GM12878 (cell line): ENCODE data around the gene RHEBL1. TPM values are rescaled to one million over a fixed set of nuclear protein-coding genes. Genes with fewer than 3 reads are reported as not detected.
A peak's percentile ranks its signal among the peaks of the same experiment; 100 is the strongest.

Experiments used
- ASH2L ChIP-seq: fragments of 300-600, 200-600 bp; sonication (generic); IDR thresholded peaks from 2 replicates; pipeline ENCODE4 v1.6.1; 2017; ENCODE audit warnings: low read depth, mild to moderate bottlenecking, borderline replicate concordance
- CREB1 ChIP-seq: IDR thresholded peaks from 2 replicates; pipeline ENCODE4 v1.6.1; 2012; ENCODE audit warnings: low read depth, mild to moderate bottlenecking, inconsistent platforms
- MTA3 ChIP-seq: IDR thresholded peaks from 2 replicates; pipeline ENCODE4 v1.6.1; 2012; ENCODE audit warnings: low read length, inconsistent platforms, borderline replicate concordance
- MXI1 ChIP-seq: fragments of 150-350 bp; IDR thresholded peaks from 2 replicates; pipeline ENCODE4 v1.6.1; 2011; ENCODE audit warnings: low read depth, mild to moderate bottlenecking, inconsistent platforms, low read length, improper control_type of control experiment
- MYB ChIP-seq: fragments of 150-350 bp; IDR thresholded peaks from 2 replicates; pipeline ENCODE4 v1.6.1; 2014; ENCODE audit warnings: mild to moderate bottlenecking, low read depth, low read length, borderline replicate concordance
- MYC ChIP-seq: IDR thresholded peaks from 2 replicates; pipeline ENCODE4 v1.6.1; 2011; ENCODE audit warnings: mild to moderate bottlenecking, low read length, moderate library complexity, inconsistent platforms; ENCODE audit not compliant: insufficient read depth, insufficient replicate concordance, insufficient read length, severe bottlenecking
- NFXL1 ChIP-seq: fragments of 450-650 bp; IDR thresholded peaks from 2 replicates; pipeline ENCODE4 v1.6.1; 2017; ENCODE audit warnings: antibody characterized with exemption, mild to moderate bottlenecking, borderline replicate concordance
- NFYA ChIP-seq: IDR thresholded peaks from 2 replicates; pipeline ENCODE4 v1.6.1; 2011; ENCODE audit warnings: low read depth, mild to moderate bottlenecking, low read length, improper control_type of control experiment, borderline replicate concordance
- SMAD1 ChIP-seq: fragments of 450-650 bp; IDR thresholded peaks from 2 replicates; pipeline ENCODE4 v1.6.1; 2018; ENCODE audit warnings: mild to moderate bottlenecking, low read depth; ENCODE audit not compliant: partially characterized antibody
- SP1 ChIP-seq: IDR thresholded peaks from one replicate; pipeline ENCODE4 v1.6.1; 2011; ENCODE audit warnings: low read depth, low read length
- SREBF1 ChIP-seq: IDR thresholded peaks from 2 replicates; pipeline ENCODE4 v1.6.1; 2012; ENCODE audit warnings: mild to moderate bottlenecking, low read length
- SRF ChIP-seq, 2 experiments: IDR thresholded peaks; 2 replicates each; pipeline ENCODE4 v1.6.1; 2011; ENCODE audit warnings: low read depth in 2 of 2, low read length in 2 of 2, mild to moderate bottlenecking in 1 of 2, moderate library complexity in 1 of 2
- polyA plus RNA-seq, 11 experiments: library from polyadenylated mRNA; depleted of rRNA in 4 of 11; unstranded in 6 of 11; stranded (reverse) in 5 of 11; fragments of >200 nt; fragmentation: Nextera tagmentation in 4 of 11; fragmentation: Illumina TruSeq in 1 of 11; extraction: Ambion mirVana in 4 of 11; extraction: Trizol in 1 of 11; gene quantifications; 1 replicate in 1 of 11; 2 replicates in 10 of 11; pipeline versions ENCODE4 v1.2.1 to v1.2.3, GENCODE V29; 2011 to 2016; ENCODE audit warnings: inconsistent platforms in 2 of 11, missing spikeins in 2 of 11, low read depth in 1 of 11
- total RNA-seq, 4 experiments: library from RNA; depleted of rRNA in 3 of 4; stranded (reverse); fragments of >200 nt in 3 of 4; fragmentation: Illumina TruSeq in 1 of 4; extraction: Trizol in 1 of 4; gene quantifications; 2 replicates each; pipeline versions ENCODE4 v1.2.1 to v1.2.3, GENCODE V29; 2013 to 2021
- TF ChIP-seq, protein P1 (sequence below): fragments of 450-650 bp; IDR thresholded peaks from 2 replicates; pipeline ENCODE4 v1.6.1; 2017; ENCODE audit warnings: mild to moderate bottlenecking, low read depth, inconsistent platforms; ENCODE audit not compliant: poor library complexity, severe bottlenecking
- TF ChIP-seq, protein P2 (sequence below): fragments of 450-650 bp; formaldehyde crosslinking; IDR thresholded peaks from 2 replicates; pipeline ENCODE4 v1.4.0; 2022; ENCODE audit warnings: mild to moderate bottlenecking, moderate library complexity
- TF ChIP-seq, protein P3 (sequence below): fragments of 150-350 bp; IDR thresholded peaks from 2 replicates; pipeline ENCODE4 v1.6.1; 2014; ENCODE audit warnings: mild to moderate bottlenecking, low read depth, low read length
- TF ChIP-seq, protein P4 (sequence below): fragments of 450-650 bp; IDR thresholded peaks from 2 replicates; pipeline ENCODE4 v1.6.1; 2014; ENCODE audit warnings: mild to moderate bottlenecking
- TF ChIP-seq, protein P5 (sequence below): IDR thresholded peaks from 2 replicates; pipeline ENCODE4 v1.6.1; 2011; ENCODE audit warnings: borderline replicate concordance, low read depth, mild to moderate bottlenecking, moderate library complexity, mixed read lengths, low read length; ENCODE audit not compliant: insufficient read depth; ENCODE audit errors: extremely low read length
- TF ChIP-seq, protein P6 (sequence below): IDR thresholded peaks from 2 replicates; pipeline ENCODE4 v1.6.1; 2012; ENCODE audit warnings: low read depth, low read length, improper control_type of control experiment

RHEBL1 gene
- total and polyA plus RNA-seq, 10 of the 15 experiments (the other 5 are each of a cell fraction or from before 2014, with no cell fraction given): 5.9 to 18.7 (median 12.0) TPM

DNA sequence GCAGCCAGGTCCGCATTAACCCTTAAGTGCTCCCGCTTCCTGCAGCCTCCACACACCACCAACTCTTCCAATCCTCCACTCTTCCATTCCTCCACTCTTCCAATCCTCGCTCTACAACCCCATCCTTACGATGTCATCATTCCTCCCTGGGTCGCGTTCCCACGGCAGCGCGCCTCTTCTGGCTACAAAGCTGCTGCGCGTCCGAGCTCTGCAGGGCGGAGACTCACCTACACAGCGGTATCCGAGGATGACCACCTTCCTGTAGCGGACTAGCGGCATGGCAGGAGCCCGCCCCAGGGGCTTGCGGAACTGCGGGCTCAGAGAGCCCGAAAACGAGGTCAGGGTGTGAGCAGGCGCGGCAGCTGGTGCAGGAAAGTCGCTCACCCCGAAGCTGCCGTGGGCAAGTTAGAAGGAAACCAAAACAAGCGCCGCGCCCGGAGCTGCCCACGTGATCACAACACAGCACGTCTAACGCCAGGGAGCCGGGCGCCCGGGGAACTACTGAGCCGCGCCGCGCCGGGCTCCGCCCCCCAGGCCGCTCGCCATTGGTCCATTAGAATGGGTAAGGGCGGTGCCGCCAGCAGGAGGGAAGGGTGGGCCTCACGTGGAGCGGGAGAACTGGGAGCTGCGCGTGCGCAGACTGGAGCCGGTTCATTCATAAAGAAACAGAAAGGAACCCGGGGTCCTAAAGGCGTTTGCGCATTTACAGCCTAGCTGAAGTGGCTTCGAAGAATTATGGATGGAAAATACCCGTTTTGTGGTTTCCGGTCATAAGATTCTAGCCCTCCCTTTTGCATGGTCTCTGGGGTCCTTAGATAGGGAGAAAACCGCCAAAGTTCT, at the start of gene RHEBL1 (continued):
- TF ChIP-seq, protein P1, sequence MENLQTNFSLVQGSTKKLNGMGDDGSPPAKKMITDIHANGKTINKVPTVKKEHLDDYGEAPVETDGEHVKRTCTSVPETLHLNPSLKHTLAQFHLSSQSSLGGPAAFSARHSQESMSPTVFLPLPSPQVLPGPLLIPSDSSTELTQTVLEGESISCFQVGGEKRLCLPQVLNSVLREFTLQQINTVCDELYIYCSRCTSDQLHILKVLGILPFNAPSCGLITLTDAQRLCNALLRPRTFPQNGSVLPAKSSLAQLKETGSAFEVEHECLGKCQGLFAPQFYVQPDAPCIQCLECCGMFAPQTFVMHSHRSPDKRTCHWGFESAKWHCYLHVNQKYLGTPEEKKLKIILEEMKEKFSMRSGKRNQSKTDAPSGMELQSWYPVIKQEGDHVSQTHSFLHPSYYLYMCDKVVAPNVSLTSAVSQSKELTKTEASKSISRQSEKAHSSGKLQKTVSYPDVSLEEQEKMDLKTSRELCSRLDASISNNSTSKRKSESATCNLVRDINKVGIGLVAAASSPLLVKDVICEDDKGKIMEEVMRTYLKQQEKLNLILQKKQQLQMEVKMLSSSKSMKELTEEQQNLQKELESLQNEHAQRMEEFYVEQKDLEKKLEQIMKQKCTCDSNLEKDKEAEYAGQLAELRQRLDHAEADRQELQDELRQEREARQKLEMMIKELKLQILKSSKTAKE: peak; percentile 68
- TF ChIP-seq SP1 (peak; percentile 75), MYB (no peak), MXI1 (peak; percentile 95), MYC (peak; percentile 28), CREB1 (peak; percentile 53; the same call in 1 of the 2 replicates), ASH2L (peak; percentile 99; the same call in 1 of the 2 replicates), SREBF1 (no peak), NFXL1 (no peak), NFYA (no peak), MTA3 (no peak), SRF (IDR thresholded peaks at IDR 0.05; ENCODE audit: low read depth in 2 of 2, low read length in 2 of 2) (no peak), SMAD1 (no peak)
- TF ChIP-seq, protein P2, sequence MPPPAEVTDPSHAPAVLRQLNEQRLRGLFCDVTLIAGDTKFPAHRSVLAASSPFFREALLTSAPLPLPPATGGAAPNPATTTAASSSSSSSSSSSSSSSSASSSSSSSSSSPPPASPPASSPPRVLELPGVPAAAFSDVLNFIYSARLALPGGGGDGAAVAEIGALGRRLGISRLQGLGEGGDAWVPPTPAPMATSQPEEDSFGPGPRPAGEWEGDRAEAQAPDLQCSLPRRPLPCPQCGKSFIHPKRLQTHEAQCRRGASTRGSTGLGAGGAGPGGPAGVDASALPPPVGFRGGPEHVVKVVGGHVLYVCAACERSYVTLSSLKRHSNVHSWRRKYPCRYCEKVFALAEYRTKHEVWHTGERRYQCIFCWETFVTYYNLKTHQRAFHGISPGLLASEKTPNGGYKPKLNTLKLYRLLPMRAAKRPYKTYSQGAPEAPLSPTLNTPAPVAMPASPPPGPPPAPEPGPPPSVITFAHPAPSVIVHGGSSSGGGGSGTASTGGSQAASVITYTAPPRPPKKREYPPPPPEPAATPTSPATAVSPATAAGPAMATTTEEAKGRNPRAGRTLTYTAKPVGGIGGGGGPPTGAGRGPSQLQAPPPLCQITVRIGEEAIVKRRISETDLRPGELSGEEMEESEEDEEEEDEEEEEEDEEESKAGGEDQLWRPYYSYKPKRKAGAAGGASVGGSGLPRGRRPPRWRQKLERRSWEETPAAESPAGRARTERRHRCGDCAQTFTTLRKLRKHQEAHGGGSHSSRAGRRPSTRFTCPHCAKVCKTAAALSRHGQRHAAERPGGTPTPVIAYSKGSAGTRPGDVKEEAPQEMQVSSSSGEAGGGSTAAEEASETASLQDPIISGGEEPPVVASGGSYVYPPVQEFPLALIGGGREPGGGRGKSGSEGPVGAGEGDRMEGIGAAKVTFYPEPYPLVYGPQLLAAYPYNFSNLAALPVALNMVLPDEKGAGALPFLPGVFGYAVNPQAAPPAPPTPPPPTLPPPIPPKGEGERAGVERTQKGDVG (CRISPR knock-in tag): no peak
- TF ChIP-seq, protein P3, sequence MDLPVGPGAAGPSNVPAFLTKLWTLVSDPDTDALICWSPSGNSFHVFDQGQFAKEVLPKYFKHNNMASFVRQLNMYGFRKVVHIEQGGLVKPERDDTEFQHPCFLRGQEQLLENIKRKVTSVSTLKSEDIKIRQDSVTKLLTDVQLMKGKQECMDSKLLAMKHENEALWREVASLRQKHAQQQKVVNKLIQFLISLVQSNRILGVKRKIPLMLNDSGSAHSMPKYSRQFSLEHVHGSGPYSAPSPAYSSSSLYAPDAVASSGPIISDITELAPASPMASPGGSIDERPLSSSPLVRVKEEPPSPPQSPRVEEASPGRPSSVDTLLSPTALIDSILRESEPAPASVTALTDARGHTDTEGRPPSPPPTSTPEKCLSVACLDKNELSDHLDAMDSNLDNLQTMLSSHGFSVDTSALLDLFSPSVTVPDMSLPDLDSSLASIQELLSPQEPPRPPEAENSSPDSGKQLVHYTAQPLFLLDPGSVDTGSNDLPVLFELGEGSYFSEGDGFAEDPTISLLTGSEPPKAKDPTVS: peak; percentile 87; the same call in 1 of the 2 replicates
- TF ChIP-seq, protein P4, sequence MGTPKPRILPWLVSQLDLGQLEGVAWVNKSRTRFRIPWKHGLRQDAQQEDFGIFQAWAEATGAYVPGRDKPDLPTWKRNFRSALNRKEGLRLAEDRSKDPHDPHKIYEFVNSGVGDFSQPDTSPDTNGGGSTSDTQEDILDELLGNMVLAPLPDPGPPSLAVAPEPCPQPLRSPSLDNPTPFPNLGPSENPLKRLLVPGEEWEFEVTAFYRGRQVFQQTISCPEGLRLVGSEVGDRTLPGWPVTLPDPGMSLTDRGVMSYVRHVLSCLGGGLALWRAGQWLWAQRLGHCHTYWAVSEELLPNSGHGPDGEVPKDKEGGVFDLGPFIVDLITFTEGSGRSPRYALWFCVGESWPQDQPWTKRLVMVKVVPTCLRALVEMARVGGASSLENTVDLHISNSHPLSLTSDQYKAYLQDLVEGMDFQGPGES: peak; percentile 24; the same call in 1 of the 2 replicates
- TF ChIP-seq, protein P5, sequence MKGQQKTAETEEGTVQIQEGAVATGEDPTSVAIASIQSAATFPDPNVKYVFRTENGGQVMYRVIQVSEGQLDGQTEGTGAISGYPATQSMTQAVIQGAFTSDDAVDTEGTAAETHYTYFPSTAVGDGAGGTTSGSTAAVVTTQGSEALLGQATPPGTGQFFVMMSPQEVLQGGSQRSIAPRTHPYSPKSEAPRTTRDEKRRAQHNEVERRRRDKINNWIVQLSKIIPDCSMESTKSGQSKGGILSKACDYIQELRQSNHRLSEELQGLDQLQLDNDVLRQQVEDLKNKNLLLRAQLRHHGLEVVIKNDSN: peak; percentile 89
- TF ChIP-seq, protein P6, sequence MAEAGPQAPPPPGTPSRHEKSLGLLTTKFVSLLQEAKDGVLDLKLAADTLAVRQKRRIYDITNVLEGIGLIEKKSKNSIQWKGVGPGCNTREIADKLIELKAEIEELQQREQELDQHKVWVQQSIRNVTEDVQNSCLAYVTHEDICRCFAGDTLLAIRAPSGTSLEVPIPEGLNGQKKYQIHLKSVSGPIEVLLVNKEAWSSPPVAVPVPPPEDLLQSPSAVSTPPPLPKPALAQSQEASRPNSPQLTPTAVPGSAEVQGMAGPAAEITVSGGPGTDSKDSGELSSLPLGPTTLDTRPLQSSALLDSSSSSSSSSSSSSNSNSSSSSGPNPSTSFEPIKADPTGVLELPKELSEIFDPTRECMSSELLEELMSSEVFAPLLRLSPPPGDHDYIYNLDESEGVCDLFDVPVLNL: peak; percentile 76
